HepG2 (cell line): ENCODE measurements around the gene ANKS1B. TPM values are rescaled to one million over a fixed set of nuclear protein-coding genes. Genes with fewer than 3 reads are reported as not detected.

ENCODE experiments used
- AKNA ChIP-seq: sonication (generic); formaldehyde crosslinking; IDR thresholded peaks from 2 replicates; pipeline ENCODE4 v1.4.0; 2020; ENCODE audit warnings: missing genetic modification reagents, borderline replicate concordance
- HNRNPUL1 ChIP-seq: fragments of 200-400 bp; formaldehyde crosslinking; IDR thresholded peaks from 2 replicates; pipeline ENCODE4 v1.6.1; 2017; ENCODE audit warnings: low read depth, mild to moderate bottlenecking, low read length, moderate library complexity
- PHB2 ChIP-seq: fragments of 450-650 bp; IDR thresholded peaks from 2 replicates; pipeline ENCODE4 v1.6.1; 2018; ENCODE audit not compliant: partially characterized antibody
- SNAPC5 ChIP-seq: sonication (generic); formaldehyde crosslinking; IDR thresholded peaks from 2 replicates; pipeline ENCODE4 v1.8.1; 2023; ENCODE audit warnings: mild to moderate bottlenecking, missing genetic modification reagents, borderline replicate concordance
- SRY ChIP-seq: sonication (generic); formaldehyde crosslinking; IDR thresholded peaks from 2 replicates; pipeline ENCODE4 v1.8.0; 2022; ENCODE audit warnings: mild to moderate bottlenecking, missing genetic modification reagents
- TEAD3 ChIP-seq: optimal IDR thresholded peaks from 2 replicates; pipeline ENCODE3; 2016; ENCODE audit warnings: borderline replicate concordance
- YEATS2 ChIP-seq: sonication (generic); formaldehyde crosslinking; IDR thresholded peaks from 2 replicates; pipeline ENCODE4 v1.4.0; 2020; ENCODE audit warnings: missing genetic modification reagents, borderline replicate concordance
- ZNF687 ChIP-seq: sonication (generic); formaldehyde crosslinking; IDR thresholded peaks from 2 replicates; pipeline ENCODE4 v1.5.1; 2020; ENCODE audit warnings: mild to moderate bottlenecking, missing genetic modification reagents, moderate library complexity
- ZNF770 ChIP-seq: sonication (generic); formaldehyde crosslinking; IDR thresholded peaks from 2 replicates; pipeline ENCODE4 v1.5.0; 2020; ENCODE audit warnings: mild to moderate bottlenecking, missing genetic modification reagents
- ZNF839 ChIP-seq: sonication (generic); formaldehyde crosslinking; IDR thresholded peaks from 2 replicates; pipeline ENCODE4 v1.4.0; 2020; ENCODE audit warnings: missing genetic modification reagents, mild to moderate bottlenecking, borderline replicate concordance
- polyA plus RNA-seq, 8 experiments: library from polyadenylated mRNA; depleted of rRNA in 3 of 8; stranded (reverse) in 7 of 8; unstranded in 1 of 8; fragments of >200 nt; fragmentation: Illumina TruSeq in 4 of 8; extraction: Trizol in 4 of 8; gene quantifications; 2 replicates each; pipeline versions ENCODE4 v1.2.1 to v1.2.3, GENCODE V29; 2011 to 2016; ENCODE audit warnings: low read depth in 4 of 8, missing spikeins in 1 of 8, mixed read lengths in 1 of 8; ENCODE audit not compliant: insufficient read depth in 1 of 8
- total RNA-seq, 5 experiments: library from RNA; depleted of rRNA; stranded (reverse); fragments of >200 nt; fragmentation: Illumina TruSeq; extraction: Trizol; gene quantifications; 2 replicates each; pipeline ENCODE4 v1.2.3, GENCODE V29; 2016; ENCODE audit warnings: low read depth in 1 of 5

The ANKS1B gene
- total and polyA plus RNA-seq, 2 of the 13 experiments (the other 11 are each of a cell fraction or from before 2014, with no cell fraction given): 0.15 TPM; not detected in 1

- TF ChIP-seq TEAD3 (no peak), ZNF687 (CRISPR knock-in tag) (no peak), ZNF839 (CRISPR knock-in tag) (no peak), ZNF770 (CRISPR knock-in tag) (no peak), SNAPC5 (CRISPR knock-in tag) (no peak), SRY (CRISPR knock-in tag) (no peak), HNRNPUL1 (no peak), YEATS2 (CRISPR knock-in tag) (no peak), AKNA (no peak), PHB2 (no peak)
Measured at GRCh38 chr12:99387661-99388060, 597.1 kb downstream of the ANKS1B start (continued).
